Measurements from ENCODE around the gene GMNN.

GMNN gene

GRCh38 chr6:24759718-24760117, 15.0 kb upstream of the GMNN start:
- no peak overlapping the region for H3K4me2 ChIP-seq (ENCODE audit: low read length)
- no peak overlapping the region for H3K4me3 ChIP-seq (ENCODE audit: low read length)
- H3K36me3 ChIP-seq (ENCODE audit: control insufficient read depth, low read length): no peaks in the 10 kb centered on the region
- no peaks in the 10 kb centered on the region for H4K20me1 ChIP-seq (ENCODE audit: control insufficient read depth, insufficient read depth, low read depth, low read length)
- no peak for TF ChIP-seq EZH2phosphoT487 (IDR thresholded peaks at IDR 0.05; ENCODE audit: borderline replicate concordance, low read length)
- no peak for TF ChIP-seq CTCF (IDR thresholded peaks at IDR 0.05; ENCODE audit: low read depth, low read length, poor library complexity, severe bottlenecking)
- H3K79me2 ChIP-seq (ENCODE audit: control insufficient read depth, low read length): no peaks in the 10 kb centered on the region
- H3K4me1 ChIP-seq (ENCODE audit: control insufficient read depth, low read length): peaks cover 8% of the 10 kb centered on the region
- H3K27me3 ChIP-seq (ENCODE audit: control insufficient read depth, low read length): no peaks in the 10 kb centered on the region
- H3K27ac ChIP-seq (ENCODE audit: low read depth, low read length): no peak overlapping the region
- no peaks in the 10 kb centered on the region for H3K9me2 ChIP-seq (replicated peaks; ENCODE audit: control insufficient read depth, low read length)
- H3F3A ChIP-seq (ENCODE audit: control insufficient read depth, insufficient read depth): no peaks in the 10 kb centered on the region
- H3K9me3 ChIP-seq (ENCODE audit: control insufficient read depth, insufficient read depth, low read length): 0 out of 2 replicates have a peak, but pooled peaks cover under 1% of the 10 kb centered on the region

GRCh38 chr6:24760210-24760609, 14.5 kb upstream of the GMNN start:
- no peaks in the 10 kb centered on the region for H3K9me2 ChIP-seq (replicated peaks; ENCODE audit: control insufficient read depth, low read length)
- no peaks in the 10 kb centered on the region for H3F3A ChIP-seq (ENCODE audit: control insufficient read depth, insufficient read depth)
- no peaks in the 10 kb centered on the region for H3K9me3 ChIP-seq (ENCODE audit: control insufficient read depth, insufficient read depth, low read length)
- no peaks in the 10 kb centered on the region for H3K36me3 ChIP-seq (ENCODE audit: control insufficient read depth, low read length)
- no peaks in the 10 kb centered on the region for H3K27me3 ChIP-seq (ENCODE audit: control insufficient read depth, low read length)
- H3K4me1 ChIP-seq (ENCODE audit: control insufficient read depth, low read length): peaks cover 8% of the 10 kb centered on the region
- no peaks in the 10 kb centered on the region for H3K79me2 ChIP-seq (ENCODE audit: control insufficient read depth, low read length)
- H3K27ac ChIP-seq (ENCODE audit: low read depth, low read length): no peak overlapping the region
- no peaks in the 10 kb centered on the region for H4K20me1 ChIP-seq (ENCODE audit: control insufficient read depth, insufficient read depth, low read depth, low read length)
- TF ChIP-seq EZH2phosphoT487 (IDR thresholded peaks at IDR 0.05; ENCODE audit: borderline replicate concordance, low read length) (no peak), CTCF (IDR thresholded peaks at IDR 0.05; ENCODE audit: low read depth, low read length, poor library complexity, severe bottlenecking) (no peak)
- no peak overlapping the region for H3K4me2 ChIP-seq (ENCODE audit: low read length)
- H3K4me3 ChIP-seq (ENCODE audit: low read length): no peak overlapping the region

GRCh38 chr6:24761193-24761835, 13.4 kb upstream of the GMNN start:
- H3F3A ChIP-seq (ENCODE audit: control insufficient read depth, insufficient read depth): no peaks in the 10 kb centered on the region

More at GRCh38 chr6:24761193-24761835, 13.4 kb upstream of the GMNN start:
- H3K4me3 ChIP-seq (ENCODE audit: low read length): no peak overlapping the region
- peaks cover 8% of the 10 kb centered on the region for H3K4me1 ChIP-seq (ENCODE audit: control insufficient read depth, low read length)
- H3K36me3 ChIP-seq (ENCODE audit: control insufficient read depth, low read length): no peaks in the 10 kb centered on the region
- no peaks in the 10 kb centered on the region for H3K9me2 ChIP-seq (replicated peaks; ENCODE audit: control insufficient read depth, low read length)
- no peaks in the 10 kb centered on the region for H4K20me1 ChIP-seq (ENCODE audit: control insufficient read depth, insufficient read depth, low read depth, low read length)
- no peaks in the 10 kb centered on the region for H3K9me3 ChIP-seq (ENCODE audit: control insufficient read depth, insufficient read depth, low read length)
- no peaks in the 10 kb centered on the region for H3K79me2 ChIP-seq (ENCODE audit: control insufficient read depth, low read length)
- 0 out of 2 replicates have a peak overlapping the region, but pooled peaks have one; percentile 14 for H3K4me2 ChIP-seq (ENCODE audit: low read length)
- TF ChIP-seq EZH2phosphoT487 (IDR thresholded peaks at IDR 0.05; ENCODE audit: borderline replicate concordance, low read length) (no peak), CTCF (IDR thresholded peaks at IDR 0.05; ENCODE audit: low read depth, low read length, poor library complexity, severe bottlenecking) (no peak)
- H3K27ac ChIP-seq (ENCODE audit: low read depth, low read length): no peak overlapping the region
- no peaks in the 10 kb centered on the region for H3K27me3 ChIP-seq (ENCODE audit: control insufficient read depth, low read length)

Measured in DOHH2 (cell line).